HEK293 (cell line): ENCODE data around the gene ITPR2.

Source experiments
- CTCF ChIA-PET: fragments of 350-600 bp; formaldehyde crosslinking; extraction: SDS; loops from one replicate; lab custom pipeline; 2021; ENCODE audit warnings: antibody characterized with exemption; lab: Yijun Ruan, JAX
- POLR2A ChIA-PET: fragments of 300-600 bp; formaldehyde crosslinking; extraction: SDS; loops from one replicate; lab custom pipeline; 2020; ENCODE audit warnings: antibody characterized with exemption, inconsistent platforms; lab: Yijun Ruan, JAX
- H3K27ac ChIP-seq: fragments of 200-500 bp; sonication (Bioruptor generic); 2 replicates; pipeline ENCODE4 v1.5.1; 2014; ENCODE audit warnings: low read depth, low read length, control low read depth, inconsistent platforms; ENCODE audit errors: extremely low read depth
- H3K36me3 ChIP-seq, 2 experiments: fragments of 200-500 bp in 1 of 2; sonication (Bioruptor generic) in 1 of 2; 1 replicate in 1 of 2; 2 replicates in 1 of 2; pipeline ENCODE4 v1.5.1; 2014 to 2017; ENCODE audit warnings: inconsistent platforms in 2 of 2, low read length in 2 of 2; ENCODE audit not compliant: control insufficient read depth in 2 of 2, insufficient read depth in 1 of 2
- H3K4me1 ChIP-seq: fragments of 200-500 bp; sonication (Bioruptor generic); 2 replicates; pipeline ENCODE4 v1.5.1; 2014; ENCODE audit warnings: mild to moderate bottlenecking, low read length, inconsistent platforms; ENCODE audit not compliant: control insufficient read depth, insufficient read depth
- H3K4me3 ChIP-seq: 2 replicates; pipeline ENCODE4 v1.5.1; 2011; ENCODE audit warnings: low read depth, mild to moderate bottlenecking, control low read depth, low read length, moderate library complexity
- H3K9me3 ChIP-seq: fragments of 200-500 bp; sonication (Bioruptor generic); 2 replicates; pipeline ENCODE4 v1.5.1; 2014; ENCODE audit warnings: low read depth, low read length, inconsistent platforms; ENCODE audit not compliant: control insufficient read depth, insufficient read depth
- BCL11A ChIP-seq: fragments of 450-650 bp; formaldehyde crosslinking; IDR thresholded peaks from 2 replicates; pipeline ENCODE4 v1.5.1; 2016; ENCODE audit warnings: low read depth, missing biosample characterization, missing genetic modification characterization
- EGR2 ChIP-seq: fragments of 450-650 bp; formaldehyde crosslinking; IDR thresholded peaks from 2 replicates; pipeline ENCODE4 v1.5.1; 2016; ENCODE audit warnings: low read depth, missing biosample characterization, missing genetic modification characterization
- GLIS2 ChIP-seq: fragments of 450-650 bp; formaldehyde crosslinking; IDR thresholded peaks from 2 replicates; pipeline ENCODE4 v1.5.1; 2016; ENCODE audit warnings: missing biosample characterization, missing genetic modification characterization
- MZF1 ChIP-seq: fragments of 450-650 bp; formaldehyde crosslinking; IDR thresholded peaks from 2 replicates; pipeline ENCODE4 v1.5.1; 2017; ENCODE audit warnings: missing biosample characterization, missing genetic modification characterization, borderline replicate concordance
- PRDM4 ChIP-seq: fragments of 450-650 bp; formaldehyde crosslinking; IDR thresholded peaks from 2 replicates; pipeline ENCODE4 v1.5.1; 2017; ENCODE audit warnings: missing biosample characterization, missing genetic modification characterization
- ZBTB6 ChIP-seq: fragments of 450-650 bp; formaldehyde crosslinking; IDR thresholded peaks from 2 replicates; pipeline ENCODE4 v1.5.1; 2017; ENCODE audit warnings: missing biosample characterization, missing genetic modification characterization
- ZFP41 ChIP-seq: fragments of 450-650 bp; formaldehyde crosslinking; IDR thresholded peaks from 2 replicates; pipeline ENCODE4 v1.5.1; 2016; ENCODE audit warnings: missing biosample characterization, missing genetic modification characterization, borderline replicate concordance
- ZNF112 ChIP-seq: fragments of 450-650 bp; formaldehyde crosslinking; IDR thresholded peaks from 2 replicates; pipeline ENCODE4 v1.5.0; 2017; ENCODE audit warnings: missing biosample characterization, missing genetic modification characterization
- ZNF121 ChIP-seq: fragments of 450-650 bp; formaldehyde crosslinking; IDR thresholded peaks from 2 replicates; pipeline ENCODE4 v1.5.1; 2016; ENCODE audit warnings: missing biosample characterization, missing genetic modification characterization
- ZNF138 ChIP-seq: fragments of 450-650 bp; formaldehyde crosslinking; IDR thresholded peaks from 2 replicates; pipeline ENCODE4 v1.5.1; 2016; ENCODE audit warnings: missing biosample characterization, missing genetic modification characterization, borderline replicate concordance
- ZNF211 ChIP-seq: fragments of 450-650 bp; formaldehyde crosslinking; IDR thresholded peaks from 2 replicates; pipeline ENCODE4 v1.5.1; 2016; ENCODE audit warnings: low read depth, missing biosample characterization, missing genetic modification characterization
- ZNF24 ChIP-seq: fragments of 450-650 bp; formaldehyde crosslinking; IDR thresholded peaks from 2 replicates; pipeline ENCODE4 v1.5.1; 2016; ENCODE audit warnings: missing biosample characterization, missing genetic modification characterization
- ZNF292 ChIP-seq: fragments of 450-650 bp; formaldehyde crosslinking; IDR thresholded peaks from 2 replicates; pipeline ENCODE4 v1.5.1; 2016; ENCODE audit warnings: low read depth, missing biosample characterization, missing genetic modification characterization, borderline replicate concordance
- ZNF302 ChIP-seq: fragments of 450-650 bp; formaldehyde crosslinking; IDR thresholded peaks from 2 replicates; pipeline ENCODE4 v1.5.1; 2016; ENCODE audit warnings: missing biosample characterization, missing genetic modification characterization, low read depth
- ZNF394 ChIP-seq: fragments of 450-650 bp; formaldehyde crosslinking; IDR thresholded peaks from 2 replicates; pipeline ENCODE4 v1.5.1; 2016; ENCODE audit warnings: missing biosample characterization, missing genetic modification characterization, mild to moderate bottlenecking, moderate library complexity, borderline replicate concordance
- ZNF600 ChIP-seq: fragments of 450-650 bp; formaldehyde crosslinking; IDR thresholded peaks from 2 replicates; pipeline ENCODE4 v1.5.1; 2016; ENCODE audit warnings: missing biosample characterization, missing genetic modification characterization
- ZNF621 ChIP-seq: fragments of 450-650 bp; formaldehyde crosslinking; IDR thresholded peaks from 2 replicates; pipeline ENCODE4 v1.5.1; 2017; ENCODE audit warnings: missing biosample characterization, missing genetic modification characterization
- ZNF658 ChIP-seq: fragments of 450-650 bp; formaldehyde crosslinking; IDR thresholded peaks from 2 replicates; pipeline ENCODE4; 2016; ENCODE audit warnings: missing biosample characterization, missing genetic modification characterization
- ZXDB ChIP-seq: fragments of 450-650 bp; formaldehyde crosslinking; IDR thresholded peaks from 2 replicates; pipeline ENCODE4 v1.5.1; 2016; ENCODE audit warnings: missing biosample characterization, missing genetic modification characterization
- TF ChIP-seq, protein P1 (sequence below): fragments of 450-650 bp; formaldehyde crosslinking; IDR thresholded peaks from 2 replicates; pipeline ENCODE4 v1.5.1; 2016; ENCODE audit warnings: missing biosample characterization, missing genetic modification characterization
- TF ChIP-seq, protein P2 (sequence below): fragments of 450-650 bp; formaldehyde crosslinking; IDR thresholded peaks from 2 replicates; pipeline ENCODE4 v1.5.1; 2016; ENCODE audit warnings: missing biosample characterization, missing genetic modification characterization
- TF ChIP-seq, protein P3 (sequence below): IDR thresholded peaks from 2 replicates; pipeline ENCODE4 v1.6.1; 2011; ENCODE audit warnings: mild to moderate bottlenecking, low read depth, low read length, borderline replicate concordance
- TF ChIP-seq, protein P4 (sequence below): fragments of 450-650 bp; formaldehyde crosslinking; IDR thresholded peaks from 2 replicates; pipeline ENCODE4 v1.5.1; 2016; ENCODE audit warnings: missing biosample characterization, missing genetic modification characterization

Gene ITPR2

GRCh38 chr12:26555139-26555538, 277.9 kb downstream of the ITPR2 start:
- no peak for TF ChIP-seq ZNF600 (tag by site-specific recombination)
- TF ChIP-seq ZNF394 (tag by site-specific recombination): no peak
- Histone ChIP-seq H3K9me3 (no peaks in the 10 kb centered on the region), H3K36me3 (no peaks in the 10 kb centered on the region), H3K4me1 (no peaks in the 10 kb centered on the region), H3K4me3 (no peak overlapping the region), H3K27ac (no peak overlapping the region)
- ChIA-PET CTCF (no interaction called here), POLR2A (no interaction called here)

- ChIA-PET CTCF (interaction anchor here (0.7 to 1.0 kb wide), 2 partner anchors 103 to 457 kb away, joined by 3 read pairs; no protein-coding TSS in a partner anchor), POLR2A (no interaction called here)
- Histone ChIP-seq H3K4me3 (no peak overlapping the region), H3K9me3 (no peaks in the 10 kb centered on the region), H3K36me3 (no peaks in the 10 kb centered on the region), H3K27ac (no peak overlapping the region), H3K4me1 (no peaks in the 10 kb centered on the region)
- TF ChIP-seq ZXDB (no peak), GLIS2 (tag by site-specific recombination) (no peak), ZNF24 (no peak), ZFP41 (tag by site-specific recombination) (no peak), PRDM4 (no peak), ZNF621 (no peak), ZNF292 (tag by site-specific recombination) (no peak), ZNF138 (no peak), ZBTB6 (tag by site-specific recombination) (no peak)
- TF ChIP-seq, protein P1, sequence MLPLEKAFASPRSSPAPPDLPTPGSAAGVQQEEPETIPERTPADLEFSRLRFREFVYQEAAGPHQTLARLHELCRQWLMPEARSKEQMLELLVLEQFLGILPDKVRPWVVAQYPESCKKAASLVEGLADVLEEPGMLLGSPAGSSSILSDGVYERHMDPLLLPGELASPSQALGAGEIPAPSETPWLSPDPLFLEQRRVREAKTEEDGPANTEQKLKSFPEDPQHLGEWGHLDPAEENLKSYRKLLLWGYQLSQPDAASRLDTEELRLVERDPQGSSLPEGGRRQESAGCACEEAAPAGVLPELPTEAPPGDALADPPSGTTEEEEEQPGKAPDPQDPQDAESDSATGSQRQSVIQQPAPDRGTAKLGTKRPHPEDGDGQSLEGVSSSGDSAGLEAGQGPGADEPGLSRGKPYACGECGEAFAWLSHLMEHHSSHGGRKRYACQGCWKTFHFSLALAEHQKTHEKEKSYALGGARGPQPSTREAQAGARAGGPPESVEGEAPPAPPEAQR (tag by site-specific recombination): no peak
- TF ChIP-seq, protein P2, sequence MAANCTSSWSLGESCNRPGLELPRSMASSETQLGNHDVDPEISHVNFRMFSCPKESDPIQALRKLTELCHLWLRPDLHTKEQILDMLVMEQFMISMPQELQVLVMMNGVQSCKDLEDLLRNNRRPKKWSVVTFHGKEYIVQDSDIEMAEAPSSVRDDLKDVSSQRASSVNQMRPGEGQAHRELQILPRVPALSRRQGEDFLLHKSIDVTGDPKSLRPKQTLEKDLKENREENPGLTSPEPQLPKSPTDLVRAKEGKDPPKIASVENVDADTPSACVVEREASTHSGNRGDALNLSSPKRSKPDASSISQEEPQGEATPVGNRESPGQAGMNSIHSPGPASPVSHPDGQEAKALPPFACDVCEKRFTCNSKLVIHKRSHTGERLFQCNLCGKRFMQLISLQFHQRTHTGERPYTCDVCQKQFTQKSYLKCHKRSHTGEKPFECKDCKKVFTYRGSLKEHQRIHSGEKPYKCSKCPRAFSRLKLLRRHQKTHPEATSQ: no peak
Observed at GRCh38 chr12:26554332-26554731, 278.7 kb downstream of the ITPR2 start.

- Histone ChIP-seq H3K9me3 (no peaks in the 10 kb centered on the region), H3K36me3 (no peaks in the 10 kb centered on the region), H3K4me1 (no peaks in the 10 kb centered on the region), H3K27ac (no peak overlapping the region), H3K4me3 (no peak overlapping the region)
- ChIA-PET POLR2A (no interaction called here), CTCF (no interaction called here)
- TF ChIP-seq ZNF302: no peak
- no peak for TF ChIP-seq EGR2 (tag by site-specific recombination)
- no peak for TF ChIP-seq ZNF211
- TF ChIP-seq, protein P3, sequence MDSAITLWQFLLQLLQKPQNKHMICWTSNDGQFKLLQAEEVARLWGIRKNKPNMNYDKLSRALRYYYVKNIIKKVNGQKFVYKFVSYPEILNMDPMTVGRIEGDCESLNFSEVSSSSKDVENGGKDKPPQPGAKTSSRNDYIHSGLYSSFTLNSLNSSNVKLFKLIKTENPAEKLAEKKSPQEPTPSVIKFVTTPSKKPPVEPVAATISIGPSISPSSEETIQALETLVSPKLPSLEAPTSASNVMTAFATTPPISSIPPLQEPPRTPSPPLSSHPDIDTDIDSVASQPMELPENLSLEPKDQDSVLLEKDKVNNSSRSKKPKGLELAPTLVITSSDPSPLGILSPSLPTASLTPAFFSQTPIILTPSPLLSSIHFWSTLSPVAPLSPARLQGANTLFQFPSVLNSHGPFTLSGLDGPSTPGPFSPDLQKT: no peak
- TF ChIP-seq, protein P4, sequence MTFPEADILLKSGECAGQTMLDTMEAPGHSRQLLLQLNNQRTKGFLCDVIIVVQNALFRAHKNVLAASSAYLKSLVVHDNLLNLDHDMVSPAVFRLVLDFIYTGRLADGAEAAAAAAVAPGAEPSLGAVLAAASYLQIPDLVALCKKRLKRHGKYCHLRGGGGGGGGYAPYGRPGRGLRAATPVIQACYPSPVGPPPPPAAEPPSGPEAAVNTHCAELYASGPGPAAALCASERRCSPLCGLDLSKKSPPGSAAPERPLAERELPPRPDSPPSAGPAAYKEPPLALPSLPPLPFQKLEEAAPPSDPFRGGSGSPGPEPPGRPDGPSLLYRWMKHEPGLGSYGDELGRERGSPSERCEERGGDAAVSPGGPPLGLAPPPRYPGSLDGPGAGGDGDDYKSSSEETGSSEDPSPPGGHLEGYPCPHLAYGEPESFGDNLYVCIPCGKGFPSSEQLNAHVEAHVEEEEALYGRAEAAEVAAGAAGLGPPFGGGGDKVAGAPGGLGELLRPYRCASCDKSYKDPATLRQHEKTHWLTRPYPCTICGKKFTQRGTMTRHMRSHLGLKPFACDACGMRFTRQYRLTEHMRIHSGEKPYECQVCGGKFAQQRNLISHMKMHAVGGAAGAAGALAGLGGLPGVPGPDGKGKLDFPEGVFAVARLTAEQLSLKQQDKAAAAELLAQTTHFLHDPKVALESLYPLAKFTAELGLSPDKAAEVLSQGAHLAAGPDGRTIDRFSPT (tag by site-specific recombination): no peak
- no peak for TF ChIP-seq BCL11A (tag by site-specific recombination)
- no peak for TF ChIP-seq MZF1
- TF ChIP-seq ZNF600 (tag by site-specific recombination): no peak
- no peak for TF ChIP-seq ZNF24
- no peak for TF ChIP-seq ZNF112 (tag by site-specific recombination)
- no peak for TF ChIP-seq ZNF292 (tag by site-specific recombination)
- no peak for TF ChIP-seq ZNF658 (tag by site-specific recombination)
- no peak for TF ChIP-seq ZNF121 (tag by site-specific recombination)
Observed at GRCh38 chr12:26551385-26551784, 281.6 kb downstream of the ITPR2 start.
